Muscle of leg (tissue), 11 donors: ENCODE data around the gene OSTN. TPM values are rescaled to one million over a fixed set of nuclear protein-coding genes. Genes with fewer than 3 reads are reported as not detected.
"Not testable (repeated sequence)": the region's sequence is repeated elsewhere in the genome, so short reads cannot be mapped to it uniquely, and the experiment has no call there.

Experiments used
- DNase-seq: peaks from one replicate; pipeline ENCODE4 v3.0.0; 2013
- H3K27ac ChIP-seq: one replicate; pipeline ENCODE4 v1.5.1; 2013; ENCODE audit warnings: mild to moderate bottlenecking, low read length, control low read depth
- H3K27me3 ChIP-seq: one replicate; pipeline ENCODE4 v1.6.1; 2013; ENCODE audit warnings: low read length; ENCODE audit not compliant: control insufficient read depth, insufficient read depth
- H3K36me3 ChIP-seq: one replicate; pipeline ENCODE4 v1.6.1; 2013; ENCODE audit warnings: low read length; ENCODE audit not compliant: control insufficient read depth, insufficient read depth
- H3K4me1 ChIP-seq: one replicate; pipeline ENCODE4 v1.6.1; 2013; ENCODE audit warnings: low read length; ENCODE audit not compliant: control insufficient read depth, insufficient read depth
- H3K4me3 ChIP-seq: one replicate; pipeline ENCODE4 v1.5.1; 2013; ENCODE audit warnings: low read length, control low read depth
- H3K9me3 ChIP-seq: replicated peaks from 2 replicates; pipeline ENCODE4 v1.6.1; 2013; ENCODE audit warnings: low read depth, low read length; ENCODE audit not compliant: control insufficient read depth
- WGBS: methylation state at CpG from one replicate; pipeline ENCODE4 v1.1.5; 2013; ENCODE audit warnings: missing lambda C conversion rate; ENCODE audit not compliant: insufficient coverage; 5-methylcytosine and 5-hydroxymethylcytosine counted together
- polyA plus RNA-seq, 8 donors: library from polyadenylated mRNA; unstranded; fragments of 120-200 nt; gene quantifications; one replicate each; pipeline versions ENCODE4 v1.2.1 to v1.2.3, GENCODE V29; 2013; ENCODE audit warnings: inconsistent platforms in 1 of 8, low replicate concordance in 1 of 8; ENCODE audit not compliant: insufficient read length in 8 of 8, insufficient read depth in 1 of 8
- total RNA-seq: library from RNA; stranded (reverse); fragments of 120-200 nt; gene quantifications from one replicate; pipeline ENCODE4 v1.2.4, GENCODE V29; 2013

Gene OSTN
- total and polyA plus RNA-seq, 9 donors: 1.6 to 24.8 (median 4.4) TPM

DNA sequence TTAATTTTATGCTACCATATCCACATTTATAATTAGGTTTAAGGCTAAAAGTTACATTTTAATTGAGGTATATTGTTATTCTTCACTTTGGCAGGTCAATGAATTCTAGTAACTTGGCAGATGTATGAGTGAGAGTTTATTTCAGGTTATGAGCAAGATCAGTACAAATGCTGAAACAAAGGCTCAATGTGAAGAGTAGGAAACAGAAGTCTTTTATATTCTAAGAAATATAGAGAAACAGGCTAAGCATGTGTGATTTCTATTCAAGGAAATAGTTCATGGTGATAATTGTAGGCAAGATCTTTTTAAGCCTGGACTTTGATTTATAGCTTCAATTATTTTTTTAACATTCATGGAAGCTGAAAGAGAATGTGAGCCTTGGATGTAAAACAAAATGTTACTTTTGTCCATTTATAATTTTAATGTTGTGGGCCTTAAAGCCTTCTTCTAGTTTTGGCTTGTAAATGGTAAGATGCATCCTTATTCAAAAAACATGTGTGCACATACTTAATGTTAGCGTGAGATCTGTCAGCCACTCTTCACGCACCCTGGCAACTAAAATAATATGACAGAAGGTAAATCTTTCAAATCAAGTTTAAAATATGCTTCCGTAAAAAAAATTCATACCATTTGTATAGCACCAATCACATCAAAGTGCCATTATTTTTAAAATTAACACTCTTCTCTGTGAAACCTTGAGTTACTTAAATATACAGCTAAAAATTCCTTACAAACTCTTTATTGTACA is 22.8 kb upstream of the OSTN start:
- Histone ChIP-seq H3K36me3 (no peaks in the 10 kb centered on the region), H3K4me1 (no peaks in the 10 kb centered on the region), H3K9me3 (no peaks in the 10 kb centered on the region), H3K4me3 (no peak overlapping the region), H3K27ac (no peak overlapping the region), H3K27me3 (no peaks in the 10 kb centered on the region)
- no CpG with 5 or more reads among the region's 3 CpGs for WGBS
- DNase-seq: peak; percentile 62

GRCh38 chr3:191185382-191185781 is 13.7 kb upstream of the OSTN start:
- H3K9me3 ChIP-seq: not testable (repeated sequence)

GRCh38 chr3:191188246-191188645 is 10.8 kb upstream of the OSTN start:
- H3K9me3 ChIP-seq, DNase-seq, H3K27me3 ChIP-seq, H3K36me3 ChIP-seq, H3K4me1 ChIP-seq, H3K27ac ChIP-seq, H3K4me3 ChIP-seq: not testable (repeated sequence)
- WGBS: 74% methylated on average over 2 of the region's 5 CpGs

More at GRCh38 chr3:191185382-191185781, 13.7 kb upstream of the OSTN start:
- not testable (repeated sequence) for H3K4me1 ChIP-seq, DNase-seq, H3K27me3 ChIP-seq, H3K27ac ChIP-seq, H3K4me3 ChIP-seq, H3K36me3 ChIP-seq
- 90% methylated on average over 8 of the region's 9 CpGs for WGBS

DNA sequence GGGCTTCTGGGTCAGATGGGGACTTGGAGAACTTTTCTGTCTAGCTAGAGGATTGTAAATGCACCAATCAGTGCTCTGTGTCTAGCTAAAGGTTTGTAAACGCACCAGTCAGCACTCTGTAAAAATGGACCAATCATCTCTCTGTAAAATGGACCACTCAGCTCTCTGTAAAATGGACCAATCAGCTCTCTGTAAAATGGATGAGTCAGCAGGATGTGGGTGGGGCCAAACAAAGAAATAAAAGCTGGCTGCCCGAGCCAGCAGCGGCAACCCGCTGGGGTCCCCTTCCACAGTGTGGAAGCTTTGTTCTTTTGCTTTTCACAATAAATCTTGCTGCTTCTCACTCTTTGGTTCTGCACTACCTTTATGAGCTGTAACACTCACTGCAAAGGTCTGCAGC is 6.8 kb upstream of the OSTN start:
- not testable (repeated sequence) for H3K4me3 ChIP-seq, H3K27me3 ChIP-seq, DNase-seq, H3K9me3 ChIP-seq, H3K4me1 ChIP-seq, H3K27ac ChIP-seq, H3K36me3 ChIP-seq
- WGBS: 89% methylated on average over 3 of the region's 4 CpGs

- Histone ChIP-seq H3K4me1 (no peaks in the 10 kb centered on the region), H3K27me3 (no peaks in the 10 kb centered on the region), H3K27ac (no peak overlapping the region), H3K9me3 (no peaks in the 10 kb centered on the region), H3K36me3 (no peaks in the 10 kb centered on the region), H3K4me3 (no peak overlapping the region)
- DNase-seq: no peak
Measured at GRCh38 chr3:191192941-191193340, 6.1 kb upstream of the OSTN start.

GRCh38 chr3:191197761-191198306 is 1.2 kb upstream of the OSTN start:
- no peak overlapping the region for H3K27ac ChIP-seq
- H3K4me3 ChIP-seq: no peak overlapping the region
- no peaks in the 10 kb centered on the region for H3K4me1 ChIP-seq
- no peaks in the 10 kb centered on the region for H3K9me3 ChIP-seq
- no peak for DNase-seq
- no CpG with 5 or more reads among the region's 3 CpGs for WGBS
- H3K27me3 ChIP-seq: no peaks in the 10 kb centered on the region
- H3K36me3 ChIP-seq: no peaks in the 10 kb centered on the region

DNA sequence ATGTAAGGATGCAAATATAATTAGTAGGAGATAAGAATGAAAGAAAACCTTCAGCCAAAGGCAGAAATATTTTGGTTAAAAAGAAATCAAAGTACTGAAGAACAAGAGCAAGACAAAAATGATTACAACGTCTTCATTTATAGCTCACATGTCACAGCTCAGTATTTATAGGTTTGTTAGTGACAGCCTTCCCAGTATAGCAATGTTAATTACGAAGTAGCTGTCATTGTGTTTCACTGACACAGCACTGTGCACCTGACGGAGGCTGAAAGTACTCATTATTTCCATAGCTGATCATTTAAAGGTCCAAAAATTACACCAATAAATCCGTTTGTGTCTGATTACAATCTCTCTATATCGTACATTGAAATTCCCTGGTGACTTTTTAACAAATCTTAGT is 561 bp upstream of the OSTN start:
- no peak overlapping the region for H3K4me3 ChIP-seq
- H3K36me3 ChIP-seq: no peaks in the 10 kb centered on the region
- WGBS: 71% methylated on average over 2 of the region's 5 CpGs
- no peaks in the 10 kb centered on the region for H3K27me3 ChIP-seq
- H3K4me1 ChIP-seq: no peaks in the 10 kb centered on the region
- DNase-seq: no peak
- no peaks in the 10 kb centered on the region for H3K9me3 ChIP-seq
- H3K27ac ChIP-seq: no peak overlapping the region

DNA sequence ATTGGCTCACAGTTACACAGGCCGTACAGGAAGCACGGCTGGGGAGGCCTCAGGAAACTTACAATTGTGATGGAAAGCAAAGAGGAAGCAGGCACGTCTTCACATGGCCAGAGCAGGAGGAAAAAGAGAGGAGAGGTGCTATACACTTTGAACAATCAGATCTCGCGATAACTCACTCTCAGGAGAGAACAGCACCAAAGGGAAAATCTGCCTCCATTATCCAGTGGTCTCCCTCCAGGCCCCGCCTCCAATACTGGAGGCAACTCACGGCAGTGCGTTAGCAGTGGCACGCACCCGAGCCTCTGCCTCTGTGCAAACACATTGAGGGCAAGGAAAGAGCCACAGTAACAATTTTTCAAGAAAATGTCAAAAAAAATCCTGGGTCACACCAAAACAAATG is 11.0 kb downstream of the OSTN start:
- H3K27ac ChIP-seq: no peak overlapping the region
- 88% methylated on average over 7 of the region's 10 CpGs for WGBS
- H3K9me3 ChIP-seq: no peaks in the 10 kb centered on the region
- no peaks in the 10 kb centered on the region for H3K4me1 ChIP-seq
- DNase-seq: no peak
- no peaks in the 10 kb centered on the region for H3K36me3 ChIP-seq
- no peaks in the 10 kb centered on the region for H3K27me3 ChIP-seq
- no peak overlapping the region for H3K4me3 ChIP-seq

GRCh38 chr3:191216510-191216909 is 17.5 kb downstream of the OSTN start:
- H3K27ac ChIP-seq: no peak overlapping the region
- WGBS: 50% methylated on average over 1 of the region's 1 CpG
- no peaks in the 10 kb centered on the region for H3K9me3 ChIP-seq
- H3K4me3 ChIP-seq: no peak overlapping the region
- H3K27me3 ChIP-seq: no peaks in the 10 kb centered on the region
- no peak for DNase-seq
- H3K36me3 ChIP-seq: no peaks in the 10 kb centered on the region
- no peaks in the 10 kb centered on the region for H3K4me1 ChIP-seq

DNA sequence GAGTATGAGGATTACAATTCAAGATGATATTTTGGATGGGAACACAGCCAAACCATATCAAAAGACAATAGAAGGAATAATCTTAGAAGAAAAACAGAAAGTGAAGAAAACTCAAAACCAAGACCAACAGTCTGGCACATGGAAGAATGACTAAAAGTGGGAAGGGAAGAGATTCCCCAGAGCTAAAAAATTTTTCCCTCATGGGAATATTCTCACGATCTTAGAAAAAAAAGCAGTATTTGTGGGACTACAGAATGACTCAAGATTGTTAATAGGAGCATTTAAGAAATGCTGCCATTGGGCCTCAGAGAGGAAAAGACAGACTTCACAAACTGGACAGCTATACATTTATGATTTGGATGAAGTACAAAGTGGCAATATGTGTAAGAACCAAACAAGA is 18.3 kb downstream of the OSTN start:
- H3K4me3 ChIP-seq: no peak overlapping the region
- no peak for DNase-seq
- H3K27ac ChIP-seq: no peak overlapping the region
- no CpG with 5 or more reads among the region's 1 CpG for WGBS
- H3K27me3 ChIP-seq: no peaks in the 10 kb centered on the region
- H3K36me3 ChIP-seq: no peaks in the 10 kb centered on the region
- no peaks in the 10 kb centered on the region for H3K9me3 ChIP-seq
- H3K4me1 ChIP-seq: no peaks in the 10 kb centered on the region

DNA sequence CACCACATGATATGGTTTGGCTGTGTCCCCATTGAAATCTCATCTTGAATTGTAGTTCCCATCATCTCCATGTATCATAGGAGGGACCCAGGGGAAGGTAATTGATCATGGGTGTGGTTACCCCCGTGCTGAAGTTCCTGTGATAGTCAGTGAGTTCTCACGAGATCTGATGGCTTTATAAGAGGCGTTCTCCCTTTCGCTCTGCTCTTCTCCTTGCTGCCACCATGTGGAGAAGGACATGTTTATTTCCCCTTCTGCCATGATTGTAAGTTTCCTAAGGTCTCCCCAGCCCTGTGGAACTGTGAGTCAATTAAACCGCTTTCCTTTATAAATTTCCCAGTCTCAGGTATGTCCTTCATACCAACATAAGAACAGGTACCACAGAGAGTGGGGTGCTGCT is 21.9 kb downstream of the OSTN start:
- H3K27ac ChIP-seq: no peak overlapping the region
- WGBS: 83% methylated on average over 3 of the region's 5 CpGs
- H3K9me3 ChIP-seq: no peaks in the 10 kb centered on the region
- H3K36me3 ChIP-seq: no peaks in the 10 kb centered on the region
- no peak for DNase-seq
- H3K4me3 ChIP-seq: no peak overlapping the region
- H3K27me3 ChIP-seq: no peaks in the 10 kb centered on the region
- H3K4me1 ChIP-seq: no peaks in the 10 kb centered on the region
